Skin epidermis (tissue), 12 donors: ENCODE measurements around the gene ADAT3.

ENCODE experiments used
- H3K27ac ChIP-seq, 21 experiments: fragments of 200-600 bp; sonication (generic) in 11 of 21; one replicate each; pipeline ENCODE4 v1.5.0; 2020; ENCODE audit warnings: mild to moderate bottlenecking in 3 of 21, inconsistent platforms in 2 of 21, moderate library complexity in 2 of 21
- H3K4me3 ChIP-seq, 7 experiments: fragments of 200-600 bp; sonication (generic) in 2 of 7; one replicate each; pipeline ENCODE4 v1.5.0; 2020; ENCODE audit warnings: inconsistent platforms in 2 of 7, mild to moderate bottlenecking in 2 of 7, moderate library complexity in 1 of 7

ADAT3 gene

DNA sequence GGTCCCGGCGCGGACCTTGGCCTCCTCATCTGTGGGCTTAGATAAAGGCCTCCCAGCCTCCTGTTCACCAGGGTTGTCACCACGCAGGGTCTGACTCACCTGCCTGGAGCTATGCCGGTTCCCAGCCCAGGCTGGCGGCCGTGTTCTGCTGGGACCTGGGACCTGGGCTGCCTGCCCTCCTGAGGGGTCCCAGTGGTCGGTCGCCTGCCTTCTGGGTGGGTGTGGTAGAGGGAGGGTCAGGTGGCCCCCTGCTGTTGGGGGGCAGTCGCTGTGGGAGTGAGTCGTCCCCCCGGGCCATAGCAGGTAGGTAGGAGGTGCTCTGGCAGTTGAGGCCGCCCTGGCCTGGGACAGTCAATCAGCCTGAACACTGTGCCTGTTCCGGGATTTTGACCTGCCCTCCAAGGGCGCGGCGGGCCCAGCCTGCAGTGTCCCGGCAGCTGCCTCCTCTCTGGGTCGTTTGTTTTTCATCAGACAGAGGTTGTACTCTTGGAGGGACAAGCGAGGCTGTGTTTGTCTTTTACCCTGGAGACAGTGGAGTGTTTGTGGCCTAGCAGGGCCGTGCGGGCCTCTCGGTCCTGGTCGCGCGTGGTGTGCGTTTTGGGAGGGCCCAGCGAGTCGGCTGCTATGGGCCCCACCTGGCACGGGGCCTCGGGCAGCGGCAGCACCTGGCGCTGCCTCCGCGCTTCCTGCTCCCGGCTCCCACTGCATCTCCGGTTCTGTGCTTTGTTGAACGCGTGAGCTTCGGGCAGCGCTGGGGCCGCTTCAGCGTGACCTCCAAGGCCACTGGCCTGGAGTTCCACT, 2.6 kb downstream of the ADAT3 start:
- peak overlapping the region in 19 of 21 experiments; percentile 1 to 88 (median 72) for H3K27ac ChIP-seq
- H3K4me3 ChIP-seq = peak overlapping the region in 3 of 7 experiments; percentile 12 to 31 (median 28)

DNA sequence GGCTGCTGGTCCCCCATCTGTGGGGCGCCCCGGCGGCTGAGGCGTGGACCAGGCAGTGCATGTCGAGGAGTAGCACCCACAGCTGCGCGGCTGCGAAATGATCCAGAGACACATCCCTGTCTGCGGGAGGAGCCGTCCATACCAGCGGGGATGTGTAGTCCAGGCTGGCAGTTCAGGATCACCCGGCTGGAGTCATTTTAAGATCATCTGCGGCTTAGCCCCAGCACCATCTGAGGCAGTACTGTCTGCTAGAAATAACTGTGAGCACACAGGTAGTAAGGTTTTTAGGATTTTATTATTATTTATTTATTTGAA, 3.1 kb downstream of the ADAT3 start:
- Histone ChIP-seq H3K27ac (peak overlapping the region in 18 of 21 experiments; percentile 38 to 88 (median 74)), H3K4me3 (peak overlapping the region in 3 of 7 experiments; percentile 12 to 31 (median 28))

GRCh38 chr19:1909761-1910080, 4.5 kb downstream of the ADAT3 start:
- Histone ChIP-seq H3K4me3 (no peak overlapping the region), H3K27ac (peak overlapping the region in 9 of 21 experiments; percentile 10 to 77 (median 52))

DNA sequence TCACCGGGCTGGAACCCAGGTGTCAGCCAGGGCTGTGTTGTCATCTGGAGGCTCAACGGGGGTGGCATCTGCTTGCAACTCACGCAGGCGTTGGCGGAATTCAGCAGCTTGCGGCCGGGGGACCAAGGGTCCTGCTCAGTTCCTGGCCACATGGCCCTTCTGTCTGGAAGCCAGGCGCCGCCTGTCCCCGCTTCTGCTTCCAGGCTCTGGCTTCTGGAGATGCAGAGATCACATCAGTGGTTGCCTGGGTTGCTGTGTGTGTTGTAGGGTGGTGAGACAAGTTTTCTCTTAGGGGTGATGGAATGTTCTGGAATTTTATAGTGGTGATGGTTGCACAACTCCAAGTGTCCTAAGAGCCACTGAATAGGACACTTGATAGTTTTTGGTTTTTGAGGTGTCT, 5.0 kb downstream of the ADAT3 start:
- Histone ChIP-seq H3K4me3 (no peak overlapping the region), H3K27ac (peak overlapping the region in 5 of 21 experiments; percentile 10 to 77 (median 52))

DNA sequence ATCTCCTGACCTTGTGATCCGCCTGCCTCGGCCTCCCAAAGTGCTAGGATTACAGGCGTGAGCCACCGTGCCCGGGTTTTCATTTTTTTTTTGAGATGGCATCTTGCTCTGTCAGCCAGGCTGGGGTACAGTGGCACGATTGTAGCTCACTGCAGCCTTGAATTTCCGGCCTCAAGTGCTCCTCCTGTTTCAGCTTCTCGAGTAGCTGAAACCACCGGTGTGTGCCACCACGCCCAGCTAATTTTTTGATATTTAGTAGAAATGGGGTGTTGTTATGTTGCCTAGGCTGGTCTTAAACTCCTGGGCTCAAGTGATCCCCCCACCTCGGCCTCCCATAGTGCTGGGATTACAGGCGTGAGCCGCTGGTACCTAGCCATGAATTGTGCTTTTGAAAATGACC, 5.9 kb downstream of the ADAT3 start:
- Histone ChIP-seq H3K4me3 (no peak overlapping the region), H3K27ac (no peak overlapping the region)

DNA sequence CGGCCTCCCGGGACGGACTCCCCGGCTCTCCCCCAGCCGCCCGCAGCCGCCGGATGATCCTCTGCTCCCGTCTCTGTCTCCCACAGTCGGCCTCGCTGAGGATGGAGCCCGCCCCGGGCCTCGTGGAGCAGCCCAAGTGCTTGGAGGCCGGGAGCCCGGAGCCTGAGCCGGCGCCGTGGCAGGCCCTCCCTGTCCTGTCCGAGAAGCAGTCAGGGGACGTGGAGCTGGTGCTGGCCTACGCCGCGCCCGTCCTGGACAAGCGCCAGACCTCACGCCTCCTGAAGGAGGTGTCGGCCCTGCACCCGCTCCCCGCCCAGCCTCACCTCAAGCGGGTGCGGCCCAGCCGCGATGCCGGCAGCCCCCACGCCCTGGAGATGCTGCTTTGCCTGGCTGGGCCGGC, 6.8 kb downstream of the ADAT3 start:
- H3K4me3 ChIP-seq = no peak overlapping the region
- peak overlapping the region in 2 of 21 experiments; percentile 25 to 49 for H3K27ac ChIP-seq

GRCh38 chr19:1912760-1913505, 7.7 kb downstream of the ADAT3 start:
- Histone ChIP-seq H3K4me3 (no peak overlapping the region), H3K27ac (peak overlapping the region in 1 of 21 experiments; percentile 49)

- H3K4me3 ChIP-seq = no peak overlapping the region
- peak overlapping the region in 15 of 21 experiments; percentile 4 to 77 (median 43) for H3K27ac ChIP-seq
Measured at GRCh38 chr19:1913781-1914577, 8.8 kb downstream of the ADAT3 start.

DNA sequence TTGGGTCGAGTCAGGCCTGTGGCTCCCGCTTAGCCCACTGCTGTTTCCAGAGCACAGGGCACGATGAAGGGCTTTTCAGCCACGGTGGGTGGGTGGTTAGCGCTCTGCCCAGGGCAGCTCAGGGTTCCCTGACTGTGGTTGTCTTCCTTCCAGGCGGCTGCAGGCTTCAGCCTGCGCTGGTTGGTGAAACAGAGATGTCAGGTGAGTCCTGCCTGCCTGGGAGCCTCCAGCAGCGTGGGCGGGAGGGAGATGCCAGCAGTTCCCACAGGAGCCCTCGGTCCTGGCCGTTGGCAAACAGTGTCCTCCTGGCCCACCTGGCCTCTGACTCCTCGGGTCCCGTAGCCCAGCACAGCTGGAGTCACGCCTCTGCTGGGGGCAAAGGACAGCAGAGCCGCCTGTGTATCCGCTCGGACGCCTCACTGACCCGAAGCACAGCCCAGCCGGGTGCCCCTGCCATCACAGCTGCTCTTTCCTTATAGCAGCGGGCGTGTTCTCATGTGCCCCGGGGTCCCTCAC, 9.7 kb downstream of the ADAT3 start:
- Histone ChIP-seq H3K27ac (peak overlapping the region in 14 of 21 experiments; percentile 1 to 77 (median 48)), H3K4me3 (no peak overlapping the region)

DNA sequence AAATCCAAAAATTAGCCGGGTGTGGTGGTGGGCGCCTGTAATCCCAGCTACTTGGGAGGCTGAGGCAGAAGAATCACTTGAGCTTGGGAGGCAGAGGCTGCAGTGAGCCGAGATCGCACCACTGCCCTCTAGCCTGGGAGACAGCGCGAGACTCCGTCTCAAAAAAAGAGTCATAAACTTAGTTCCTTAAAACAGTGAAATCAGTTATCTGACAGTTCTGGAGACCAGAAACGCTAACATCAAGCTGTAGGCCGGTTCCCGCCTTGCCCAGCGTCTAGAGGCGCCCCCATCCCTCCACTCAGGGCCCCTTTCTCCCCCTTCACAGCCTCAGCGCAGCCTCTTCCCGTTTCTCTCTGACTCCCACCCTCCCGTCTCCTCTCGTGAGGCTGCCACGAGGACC, 11.9 kb downstream of the ADAT3 start:
- Histone ChIP-seq H3K4me3 (no peak overlapping the region), H3K27ac (no peak overlapping the region)

GRCh38 chr19:1917926-1918325, 12.7 kb downstream of the ADAT3 start:
- Histone ChIP-seq H3K4me3 (no peak overlapping the region), H3K27ac (no peak overlapping the region)

GRCh38 chr19:1918975-1919374, 13.8 kb downstream of the ADAT3 start:
- H3K27ac ChIP-seq = no peak overlapping the region
- no peak overlapping the region for H3K4me3 ChIP-seq

DNA sequence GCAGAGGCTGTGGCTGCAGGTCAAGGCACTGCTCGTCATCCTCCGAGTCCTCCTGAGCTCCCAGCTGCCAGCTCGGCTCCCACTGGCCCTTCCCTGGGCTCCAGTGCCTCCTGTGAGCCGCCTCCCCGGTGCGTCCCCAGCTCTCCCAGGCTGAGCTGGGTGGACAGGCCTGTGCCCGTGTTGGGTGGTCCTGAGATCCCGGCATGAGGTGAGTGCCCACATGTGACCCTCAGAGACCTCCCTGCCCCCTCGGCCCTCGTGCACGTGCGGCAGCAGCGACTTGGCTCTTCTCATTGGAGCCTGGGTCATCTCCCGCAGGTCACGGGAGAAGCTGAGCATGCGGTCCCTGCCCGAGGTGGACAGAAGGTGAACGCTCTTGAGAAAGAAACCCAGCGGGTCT, 15.4 kb downstream of the ADAT3 start:
- H3K27ac ChIP-seq = no peak overlapping the region
- no peak overlapping the region for H3K4me3 ChIP-seq

DNA sequence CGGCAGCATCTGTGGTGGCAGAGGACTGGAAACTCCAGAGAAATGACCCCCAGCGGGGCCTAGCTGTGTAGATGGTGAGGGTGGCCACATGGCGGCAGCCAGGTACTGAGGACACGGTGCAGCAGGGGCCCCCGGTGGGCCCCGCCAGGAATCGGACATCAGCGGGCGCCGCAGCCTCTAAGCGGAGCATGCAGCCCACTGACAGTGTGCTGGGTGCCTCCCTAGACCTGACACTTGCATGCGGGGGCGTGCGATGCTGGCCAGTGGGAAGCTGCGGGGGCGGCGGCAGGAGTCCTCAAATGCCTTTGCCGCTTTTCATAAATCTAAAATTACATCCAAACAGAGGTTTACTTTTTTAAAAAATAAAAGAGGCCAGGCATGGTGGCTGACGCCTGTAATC, 16.1 kb downstream of the ADAT3 start:
- no peak overlapping the region for H3K27ac ChIP-seq
- no peak overlapping the region for H3K4me3 ChIP-seq

GRCh38 chr19:1921825-1922224, 16.6 kb downstream of the ADAT3 start:
- no peak overlapping the region for H3K27ac ChIP-seq
- H3K4me3 ChIP-seq = no peak overlapping the region

DNA sequence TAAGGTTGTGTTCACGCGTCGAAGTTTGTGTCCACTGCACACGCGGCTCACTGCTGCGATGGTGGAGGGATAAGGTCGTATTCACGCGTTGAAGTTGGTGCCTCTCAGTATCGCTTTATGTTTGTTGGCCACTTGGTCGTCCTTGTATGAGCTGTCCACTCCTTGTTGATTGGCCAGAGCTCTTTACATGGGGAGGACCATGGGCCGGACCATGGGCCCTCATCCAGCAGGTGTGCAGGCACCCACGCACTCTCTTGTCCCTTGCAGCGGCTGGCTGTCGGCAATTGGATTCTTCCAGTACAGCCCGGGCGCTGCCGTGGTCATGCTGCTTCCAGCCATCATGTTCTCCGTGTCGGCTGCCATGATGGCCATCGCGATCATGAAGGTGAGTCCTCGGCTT, 17.6 kb downstream of the ADAT3 start:
- Histone ChIP-seq H3K4me3 (no peak overlapping the region), H3K27ac (peak overlapping the region in 2 of 21 experiments; percentile 69 to 75)

DNA sequence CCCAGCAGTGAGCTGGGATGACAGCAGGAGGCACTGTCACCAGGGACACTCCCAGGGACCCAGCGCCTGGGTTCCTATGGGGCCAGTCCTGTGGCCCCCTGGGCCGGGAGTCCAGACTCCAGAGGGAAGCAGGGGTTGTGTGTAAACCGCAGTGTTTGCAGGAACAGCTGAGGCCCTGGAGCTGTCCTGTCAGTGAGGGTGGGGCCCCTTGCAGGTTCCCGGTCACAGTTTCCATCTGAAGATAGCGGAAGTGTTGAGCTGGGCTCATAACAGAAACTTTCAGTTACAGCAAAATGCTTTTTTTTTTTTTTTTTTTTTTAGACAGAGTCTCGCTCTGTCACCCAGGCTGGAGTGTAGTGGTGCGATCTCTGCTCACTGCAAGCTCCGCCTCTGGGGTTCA, 18.1 kb downstream of the ADAT3 start:
- H3K27ac ChIP-seq = peak overlapping the region in 4 of 21 experiments; percentile 20 to 75 (median 64)

DNA sequence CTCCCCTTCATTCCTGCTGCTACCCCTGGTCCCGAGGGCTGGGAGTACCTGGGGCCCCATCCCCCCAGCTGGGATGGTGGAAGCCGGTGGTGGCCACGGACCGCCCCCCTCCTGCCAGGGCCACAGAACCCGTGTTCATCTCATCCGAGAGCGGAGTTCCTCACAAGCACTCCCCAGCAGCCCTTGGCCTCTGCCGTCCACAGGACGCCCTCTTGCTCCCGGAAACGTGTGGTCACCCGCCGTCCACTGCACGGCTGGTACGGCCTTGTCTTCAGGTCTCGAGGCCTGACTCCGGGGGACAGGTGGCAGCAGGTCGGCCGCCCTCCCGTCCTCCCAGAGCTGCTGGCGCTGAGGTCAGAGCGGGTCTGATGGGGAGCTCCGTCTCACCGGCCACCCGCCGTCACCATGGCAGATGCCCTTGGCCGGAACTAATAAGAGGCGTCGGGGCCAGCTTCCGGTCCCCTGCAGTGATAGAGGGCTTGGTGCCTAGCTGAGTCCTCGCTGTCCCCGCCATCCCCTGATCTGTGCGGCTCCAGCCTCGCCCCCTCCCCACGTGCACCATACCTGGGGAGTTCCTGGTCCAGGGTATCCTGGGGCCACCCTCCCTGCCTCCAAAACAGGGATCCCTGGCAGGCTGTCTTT, 19.2 kb downstream of the ADAT3 start:
- Histone ChIP-seq H3K4me3 (no peak overlapping the region), H3K27ac (peak overlapping the region in 4 of 21 experiments; percentile 3 to 50 (median 14))

More for the DNA sequence above, 18.1 kb downstream of the ADAT3 start:
- no peak overlapping the region for H3K4me3 ChIP-seq

- no peak overlapping the region for H3K4me3 ChIP-seq
Measured at GRCh38 chr19:1925544-1925943, 20.3 kb downstream of the ADAT3 start.

More at GRCh38 chr19:1925544-1925943, 20.3 kb downstream of the ADAT3 start:
- no peak overlapping the region for H3K27ac ChIP-seq
